22Rv1 (cell line): ENCODE data around the gene SPDYA.
"Not testable (repeated sequence)": the region's sequence is repeated elsewhere in the genome, so short reads cannot be mapped to it uniquely, and the experiment has no call there.

Experiments used
- ZFX ChIP-seq: fragments of 450-650 bp; IDR thresholded peaks from 2 replicates; pipeline ENCODE4 v1.6.1; 2017; ENCODE audit warnings: antibody characterized with exemption, borderline replicate concordance
- TF ChIP-seq, protein P1 (sequence below): fragments of 450-650 bp; IDR thresholded peaks from 2 replicates; pipeline ENCODE4 v1.5.1; 2017; ENCODE audit warnings: mild to moderate bottlenecking

DNA sequence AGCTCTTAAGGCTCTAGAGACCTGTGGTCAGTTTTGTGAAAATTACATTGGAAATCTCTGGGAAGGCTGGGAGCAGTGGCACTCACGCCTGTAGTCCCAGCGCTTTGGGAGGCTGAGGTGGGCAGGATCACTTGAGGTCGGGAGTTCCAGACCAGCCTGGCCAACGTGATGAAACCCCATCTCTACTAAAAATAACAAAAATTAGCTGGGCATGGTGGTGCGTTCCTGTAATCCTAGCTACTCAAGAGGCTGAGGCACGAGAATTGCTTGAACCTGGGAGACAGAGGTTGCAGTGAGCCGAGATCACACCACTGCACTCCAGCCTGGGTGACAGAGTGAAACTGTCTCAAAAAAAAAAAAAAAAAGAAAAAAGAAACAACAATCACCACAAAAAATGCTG lies 26.1 kb upstream of the SPDYA start:
- TF ChIP-seq, protein P1, sequence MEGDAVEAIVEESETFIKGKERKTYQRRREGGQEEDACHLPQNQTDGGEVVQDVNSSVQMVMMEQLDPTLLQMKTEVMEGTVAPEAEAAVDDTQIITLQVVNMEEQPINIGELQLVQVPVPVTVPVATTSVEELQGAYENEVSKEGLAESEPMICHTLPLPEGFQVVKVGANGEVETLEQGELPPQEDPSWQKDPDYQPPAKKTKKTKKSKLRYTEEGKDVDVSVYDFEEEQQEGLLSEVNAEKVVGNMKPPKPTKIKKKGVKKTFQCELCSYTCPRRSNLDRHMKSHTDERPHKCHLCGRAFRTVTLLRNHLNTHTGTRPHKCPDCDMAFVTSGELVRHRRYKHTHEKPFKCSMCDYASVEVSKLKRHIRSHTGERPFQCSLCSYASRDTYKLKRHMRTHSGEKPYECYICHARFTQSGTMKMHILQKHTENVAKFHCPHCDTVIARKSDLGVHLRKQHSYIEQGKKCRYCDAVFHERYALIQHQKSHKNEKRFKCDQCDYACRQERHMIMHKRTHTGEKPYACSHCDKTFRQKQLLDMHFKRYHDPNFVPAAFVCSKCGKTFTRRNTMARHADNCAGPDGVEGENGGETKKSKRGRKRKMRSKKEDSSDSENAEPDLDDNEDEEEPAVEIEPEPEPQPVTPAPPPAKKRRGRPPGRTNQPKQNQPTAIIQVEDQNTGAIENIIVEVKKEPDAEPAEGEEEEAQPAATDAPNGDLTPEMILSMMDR, result not testable (repeated sequence)
- TF ChIP-seq ZFX, result not testable (repeated sequence)
